ENCODE measurements around the gene OTOGL. TPM values are rescaled to one million over a fixed set of nuclear protein-coding genes. Genes with fewer than 3 reads are reported as not detected.

Gene OTOGL
- total and polyA plus RNA-seq, 2 experiments from 2014 or later, result 6.4 to 15.0 TPM

DNA sequence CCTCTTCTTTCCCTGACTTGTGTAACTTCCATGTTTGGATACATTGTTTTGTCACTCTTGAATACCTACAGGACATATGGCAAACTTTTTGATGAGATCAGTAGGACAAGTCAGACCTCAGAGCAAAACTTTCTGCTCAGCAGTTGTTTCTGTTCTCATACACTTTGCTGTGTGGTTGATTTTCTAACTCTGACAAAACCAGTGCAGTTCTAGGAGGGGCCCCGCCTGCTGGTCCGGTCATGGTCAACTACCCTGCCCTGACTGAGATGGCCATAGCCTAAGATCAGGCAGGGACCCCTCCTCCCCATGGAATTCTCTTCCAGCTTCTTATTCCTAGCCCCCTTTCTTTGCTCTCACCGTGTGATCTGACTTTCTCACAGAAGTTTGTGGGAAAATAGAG lies 92.8 kb downstream of the OTOGL start:
- DNase-seq (ENCODE audit: low read depth in 1 of 2, low spot score in 1 of 2), result no peak
- TF ChIP-seq, protein P1, sequence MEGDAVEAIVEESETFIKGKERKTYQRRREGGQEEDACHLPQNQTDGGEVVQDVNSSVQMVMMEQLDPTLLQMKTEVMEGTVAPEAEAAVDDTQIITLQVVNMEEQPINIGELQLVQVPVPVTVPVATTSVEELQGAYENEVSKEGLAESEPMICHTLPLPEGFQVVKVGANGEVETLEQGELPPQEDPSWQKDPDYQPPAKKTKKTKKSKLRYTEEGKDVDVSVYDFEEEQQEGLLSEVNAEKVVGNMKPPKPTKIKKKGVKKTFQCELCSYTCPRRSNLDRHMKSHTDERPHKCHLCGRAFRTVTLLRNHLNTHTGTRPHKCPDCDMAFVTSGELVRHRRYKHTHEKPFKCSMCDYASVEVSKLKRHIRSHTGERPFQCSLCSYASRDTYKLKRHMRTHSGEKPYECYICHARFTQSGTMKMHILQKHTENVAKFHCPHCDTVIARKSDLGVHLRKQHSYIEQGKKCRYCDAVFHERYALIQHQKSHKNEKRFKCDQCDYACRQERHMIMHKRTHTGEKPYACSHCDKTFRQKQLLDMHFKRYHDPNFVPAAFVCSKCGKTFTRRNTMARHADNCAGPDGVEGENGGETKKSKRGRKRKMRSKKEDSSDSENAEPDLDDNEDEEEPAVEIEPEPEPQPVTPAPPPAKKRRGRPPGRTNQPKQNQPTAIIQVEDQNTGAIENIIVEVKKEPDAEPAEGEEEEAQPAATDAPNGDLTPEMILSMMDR (IDR thresholded peaks at IDR 0.05; ENCODE audit: low read depth, low read length), result no peak
- Histone ChIP-seq H3K4me1 (ENCODE audit: low read depth) (peaks cover 48% of the 10 kb centered on the region), H3K9me3 (ENCODE audit: low read depth) (no peaks in the 10 kb centered on the region), H3K4me3 (no peak overlapping the region), H3K27ac (peak overlapping the region; percentile 11), H3K27me3 (no peaks in the 10 kb centered on the region), H3K36me3 (no peaks in the 10 kb centered on the region)

DNA sequence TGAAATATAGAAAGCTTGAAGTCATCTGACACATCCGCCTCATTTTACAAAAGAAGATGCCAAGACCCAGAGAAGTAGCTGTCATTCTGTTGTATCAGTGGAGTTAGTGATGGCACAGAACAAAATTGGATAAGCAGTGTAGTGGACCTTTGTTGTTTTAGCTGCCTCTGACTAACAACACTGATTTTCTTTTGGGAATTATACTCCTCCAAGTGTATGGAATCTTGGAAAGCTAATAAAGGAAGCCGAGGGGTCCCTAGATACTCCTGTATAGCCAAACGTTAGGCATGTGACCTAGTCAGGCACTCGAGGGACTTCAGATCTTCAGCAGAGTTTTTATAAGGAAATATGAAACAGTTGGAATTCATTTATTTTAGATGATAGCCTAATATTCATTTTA lies 94.5 kb downstream of the OTOGL start:
- TF ChIP-seq, protein P1 (IDR thresholded peaks at IDR 0.05; ENCODE audit: low read depth, low read length), result no peak
- DNase-seq (ENCODE audit: low read depth in 1 of 2, low spot score in 1 of 2), result no peak
- H3K4me3 ChIP-seq, result no peak overlapping the region
- H3K27me3 ChIP-seq, result no peaks in the 10 kb centered on the region
- H3K9me3 ChIP-seq (ENCODE audit: low read depth), result no peaks in the 10 kb centered on the region
- H3K36me3 ChIP-seq, result no peaks in the 10 kb centered on the region
- H3K27ac ChIP-seq, result no peak overlapping the region
- peaks cover 36% of the 10 kb centered on the region for H3K4me1 ChIP-seq (ENCODE audit: low read depth)

DNA sequence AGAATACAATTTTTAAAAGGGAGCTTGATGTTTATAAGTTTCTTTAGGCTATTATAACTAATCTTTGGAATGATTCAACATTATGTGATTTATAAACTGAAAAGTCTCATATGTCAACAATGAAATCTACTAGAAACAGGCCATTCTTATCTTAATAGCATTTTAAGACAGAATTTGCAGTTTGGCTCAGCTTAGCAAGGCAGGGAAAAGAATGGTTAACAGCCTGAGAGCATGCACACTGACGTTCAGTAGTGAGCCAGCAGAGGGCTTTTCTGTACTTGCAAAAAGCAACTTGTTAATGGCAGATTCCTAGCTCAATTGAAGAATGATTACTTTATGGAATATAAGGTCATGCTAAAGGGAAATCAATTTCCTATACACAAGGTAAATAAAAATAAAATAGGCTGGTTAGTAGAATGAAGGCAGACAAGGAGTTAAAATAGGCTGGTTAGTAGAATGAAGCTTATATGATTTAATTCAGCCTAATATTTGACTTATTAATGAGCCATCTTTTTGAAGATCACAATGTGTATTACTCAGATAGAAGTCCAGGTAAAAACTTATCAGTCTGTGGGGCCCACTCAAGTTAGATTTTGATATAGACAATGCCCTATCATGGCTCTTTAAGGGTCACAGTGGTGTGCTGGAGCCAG lies 95.9 kb downstream of the OTOGL start:
- Histone ChIP-seq H3K36me3 (no peaks in the 10 kb centered on the region), H3K27me3 (no peaks in the 10 kb centered on the region), H3K4me1 (ENCODE audit: low read depth) (peaks cover 26% of the 10 kb centered on the region), H3K27ac (no peak overlapping the region), H3K4me3 (no peak overlapping the region), H3K9me3 (ENCODE audit: low read depth) (no peaks in the 10 kb centered on the region)
- TF ChIP-seq, protein P1 (IDR thresholded peaks at IDR 0.05; ENCODE audit: low read depth, low read length), result peak; percentile 79
- DNase-seq (ENCODE audit: low read depth in 1 of 2, low spot score in 1 of 2), result peak; percentile 72 to 74

DNA sequence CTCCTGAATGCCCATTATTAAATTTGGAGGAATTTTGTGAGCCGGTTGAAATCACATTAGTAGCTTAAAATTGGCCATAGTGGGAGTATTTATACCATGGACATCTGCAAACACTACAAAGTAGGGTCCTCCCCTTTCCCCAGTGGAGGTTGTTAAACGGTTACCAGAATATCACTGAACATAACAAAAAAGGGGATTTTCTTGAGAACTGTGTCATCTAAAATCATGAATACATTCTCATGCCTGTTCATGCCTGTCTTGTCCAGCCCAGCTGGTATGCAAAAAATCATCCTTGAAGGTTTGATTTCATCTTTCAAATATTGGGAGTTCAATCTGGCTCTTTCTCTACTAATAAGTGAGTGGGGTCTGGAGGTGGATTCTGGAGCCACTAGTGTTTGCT lies 96.4 kb downstream of the OTOGL start:
- Histone ChIP-seq H3K36me3 (no peaks in the 10 kb centered on the region), H3K9me3 (ENCODE audit: low read depth) (no peaks in the 10 kb centered on the region), H3K27ac (no peak overlapping the region), H3K4me3 (no peak overlapping the region), H3K4me1 (ENCODE audit: low read depth) (peaks cover 28% of the 10 kb centered on the region), H3K27me3 (no peaks in the 10 kb centered on the region)
- DNase-seq (ENCODE audit: low read depth in 1 of 2, low spot score in 1 of 2), result no peak
- TF ChIP-seq, protein P1 (IDR thresholded peaks at IDR 0.05; ENCODE audit: low read depth, low read length), result no peak

DNA sequence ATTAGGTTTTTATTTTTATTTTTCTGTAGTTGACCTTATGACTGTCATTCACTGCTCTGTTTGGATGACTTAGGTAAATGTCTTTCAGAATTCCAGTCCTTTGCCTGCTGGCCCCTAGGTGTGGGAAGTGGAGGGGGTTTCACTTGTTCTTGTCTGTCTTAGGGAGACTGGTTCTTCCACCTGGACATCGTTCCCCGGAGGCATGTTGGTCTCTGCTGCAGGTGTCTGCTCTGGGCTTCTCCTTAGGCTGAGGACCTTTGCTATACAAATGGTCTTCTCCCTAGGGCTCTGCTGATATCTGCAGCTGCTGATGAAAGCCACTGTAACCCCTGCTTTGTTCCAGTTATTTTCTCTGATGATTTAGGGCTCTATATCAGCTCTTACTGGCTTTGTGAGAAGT lies 97.1 kb downstream of the OTOGL start:
- Histone ChIP-seq H3K27me3 (no peaks in the 10 kb centered on the region), H3K36me3 (no peaks in the 10 kb centered on the region), H3K9me3 (ENCODE audit: low read depth) (no peaks in the 10 kb centered on the region), H3K4me3 (no peak overlapping the region), H3K4me1 (ENCODE audit: low read depth) (peaks cover 35% of the 10 kb centered on the region), H3K27ac (peak overlapping the region; percentile 53)
- TF ChIP-seq, protein P1 (IDR thresholded peaks at IDR 0.05; ENCODE audit: low read depth, low read length), result no peak
- no peak for DNase-seq (ENCODE audit: low read depth in 1 of 2, low spot score in 1 of 2)

Measured in cardiac muscle cell (in vitro differentiated cells and primary cell).